Measurements from ENCODE around the gene MAPK4. TPM values are rescaled to one million over a fixed set of nuclear protein-coding genes. Genes with fewer than 3 reads are reported as not detected.
A peak's percentile ranks its signal among the peaks of the same experiment; 100 is the strongest.

MAPK4 gene
- total RNA-seq, 4 donors from 2014 or later: 0.13 to 3.1 (median 0.61) TPM

- intact Hi-C loops (cut with DNase I): no loop called here
- no peak for DNase-seq
- Histone ChIP-seq H3K36me3 (no peaks in the 10 kb centered on the region), H3K4me1 (no peaks in the 10 kb centered on the region), H3K4me3 (no peak overlapping the region), H3K27ac (peak overlapping the region in 3 of 4 donors; percentile 12 to 55 (median 43)), H3K27me3 (no peaks in the 10 kb centered on the region), H3K9me3 (no peaks in the 10 kb centered on the region)
- no peak for TF ChIP-seq POLR2A (IDR thresholded peaks at IDR 0.05)
- no peak for TF ChIP-seq CTCF (IDR thresholded peaks at IDR 0.05)
- 66 to 69% methylated on average over 10 of the region's 10 CpGs for WGBS, 2 donors
Measured at GRCh38 chr18:50638016-50638883, 78.4 kb downstream of the MAPK4 start.

GRCh38 chr18:50638884-50639420 lies 79.1 kb downstream of the MAPK4 start:
- TF ChIP-seq POLR2A (IDR thresholded peaks at IDR 0.05): no peak
- no peak for TF ChIP-seq CTCF (IDR thresholded peaks at IDR 0.05)
- Histone ChIP-seq H3K4me3 (no peak overlapping the region), H3K9me3 (no peaks in the 10 kb centered on the region), H3K4me1 (no peaks in the 10 kb centered on the region), H3K36me3 (no peaks in the 10 kb centered on the region), H3K27ac (peak overlapping the region in 3 of 4 donors; percentile 12 to 55 (median 43)), H3K27me3 (no peaks in the 10 kb centered on the region)
- DNase-seq: no peak
- intact Hi-C loops (cut with DNase I): no loop called here
- 85 to 100% methylated on average over 1 of the region's 1 CpG for WGBS, 2 donors

GRCh38 chr18:50639711-50640110 lies 79.8 kb downstream of the MAPK4 start:
- H3K36me3 ChIP-seq: no peaks in the 10 kb centered on the region

GRCh38 chr18:50642439-50642838 lies 82.6 kb downstream of the MAPK4 start:
- Histone ChIP-seq H3K4me1 (no peaks in the 10 kb centered on the region), H3K27me3 (no peaks in the 10 kb centered on the region), H3K4me3 (no peak overlapping the region), H3K27ac (no peak overlapping the region), H3K9me3 (no peaks in the 10 kb centered on the region), H3K36me3 (no peaks in the 10 kb centered on the region)
- WGBS, 2 donors: 60 to 83% methylated on average over 1 to 2 of the region's 2 CpGs
- no peak for DNase-seq
- intact Hi-C loops (cut with DNase I): no loop called here
- TF ChIP-seq POLR2A (IDR thresholded peaks at IDR 0.05): no peak
- no peak for TF ChIP-seq CTCF (IDR thresholded peaks at IDR 0.05)

More at GRCh38 chr18:50639711-50640110, 79.8 kb downstream of the MAPK4 start:
- no peaks in the 10 kb centered on the region for H3K9me3 ChIP-seq
- DNase-seq: no peak
- TF ChIP-seq CTCF (IDR thresholded peaks at IDR 0.05) (no peak), POLR2A (IDR thresholded peaks at IDR 0.05) (no peak)
- H3K4me1 ChIP-seq: no peaks in the 10 kb centered on the region
- WGBS, 2 donors: 47 to 76% methylated on average over 4 of the region's 4 CpGs
- intact Hi-C loops (cut with DNase I): no loop called here
- H3K4me3 ChIP-seq: no peak overlapping the region
- H3K27me3 ChIP-seq: no peaks in the 10 kb centered on the region
- no peak overlapping the region for H3K27ac ChIP-seq

GRCh38 chr18:50644146-50644545 lies 84.3 kb downstream of the MAPK4 start:
- H3K4me3 ChIP-seq: no peak overlapping the region
- 60 to 100% methylated on average over 1 of the region's 1 CpG for WGBS, 2 donors
- H3K27ac ChIP-seq: no peak overlapping the region
- no peaks in the 10 kb centered on the region for H3K9me3 ChIP-seq
- TF ChIP-seq POLR2A (IDR thresholded peaks at IDR 0.05) (no peak), CTCF (IDR thresholded peaks at IDR 0.05) (no peak)
- no peaks in the 10 kb centered on the region for H3K4me1 ChIP-seq
- no peak for DNase-seq
- intact Hi-C loops (cut with DNase I): no loop called here
- no peaks in the 10 kb centered on the region for H3K27me3 ChIP-seq
- H3K36me3 ChIP-seq: no peaks in the 10 kb centered on the region

Measured in esophagus squamous epithelium (tissue), 5 donors.